Measurements from ENCODE around the gene POC1A.

The POC1A gene

GRCh38 chr3:52067046-52067445 lies 87.2 kb downstream of the POC1A start:
- no peak for DNase-seq (ENCODE audit: low spot score)
- ChIA-PET POLR2A (ENCODE audit: low non-redundant PET) (interaction anchor here (1.1 kb wide), 1 partner anchor 11 kb away, joined by 3 read pairs; the partner anchor contains the start of gene DUSP7), CTCF (no interaction called here)
- peak overlapping the region; percentile 100 for H3K27ac ChIP-seq
- TF ChIP-seq, protein P1, sequence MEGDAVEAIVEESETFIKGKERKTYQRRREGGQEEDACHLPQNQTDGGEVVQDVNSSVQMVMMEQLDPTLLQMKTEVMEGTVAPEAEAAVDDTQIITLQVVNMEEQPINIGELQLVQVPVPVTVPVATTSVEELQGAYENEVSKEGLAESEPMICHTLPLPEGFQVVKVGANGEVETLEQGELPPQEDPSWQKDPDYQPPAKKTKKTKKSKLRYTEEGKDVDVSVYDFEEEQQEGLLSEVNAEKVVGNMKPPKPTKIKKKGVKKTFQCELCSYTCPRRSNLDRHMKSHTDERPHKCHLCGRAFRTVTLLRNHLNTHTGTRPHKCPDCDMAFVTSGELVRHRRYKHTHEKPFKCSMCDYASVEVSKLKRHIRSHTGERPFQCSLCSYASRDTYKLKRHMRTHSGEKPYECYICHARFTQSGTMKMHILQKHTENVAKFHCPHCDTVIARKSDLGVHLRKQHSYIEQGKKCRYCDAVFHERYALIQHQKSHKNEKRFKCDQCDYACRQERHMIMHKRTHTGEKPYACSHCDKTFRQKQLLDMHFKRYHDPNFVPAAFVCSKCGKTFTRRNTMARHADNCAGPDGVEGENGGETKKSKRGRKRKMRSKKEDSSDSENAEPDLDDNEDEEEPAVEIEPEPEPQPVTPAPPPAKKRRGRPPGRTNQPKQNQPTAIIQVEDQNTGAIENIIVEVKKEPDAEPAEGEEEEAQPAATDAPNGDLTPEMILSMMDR (conservative IDR thresholded peaks at IDR 0.05; ENCODE audit: low read depth), result no peak

DNA sequence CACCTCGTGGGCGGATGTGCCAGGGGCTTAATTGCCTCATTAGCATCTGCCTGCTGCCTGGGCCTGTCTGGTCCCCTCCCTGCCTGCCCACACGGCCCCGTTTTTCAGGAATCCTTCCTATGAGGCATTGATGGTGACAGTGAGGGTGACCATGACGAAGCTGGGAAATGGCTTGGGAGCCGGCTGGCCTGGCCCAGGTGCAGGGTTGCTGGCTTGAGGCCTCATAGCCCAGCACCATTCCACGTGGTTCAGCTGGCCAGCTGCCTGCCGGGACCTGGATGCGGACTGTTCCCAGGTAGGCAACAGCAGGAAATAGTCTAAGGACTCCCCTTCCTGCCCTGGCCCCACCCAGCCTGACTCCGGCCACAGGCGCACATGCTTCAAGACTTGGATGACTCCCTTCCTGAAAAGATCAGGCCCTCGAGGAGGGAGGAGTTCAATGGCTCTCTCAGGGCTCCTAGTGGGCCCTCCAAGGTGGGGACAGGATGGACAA lies 88.9 kb downstream of the POC1A start:
- ChIA-PET CTCF (interaction anchor here (0.6 kb wide), 1 partner anchor 207 kb away, joined by 3 read pairs; no protein-coding TSS in a partner anchor), POLR2A (ENCODE audit: low non-redundant PET) (no interaction called here)
- TF ChIP-seq, protein P1 (conservative IDR thresholded peaks at IDR 0.05; ENCODE audit: low read depth), result no peak
- H3K27ac ChIP-seq, result peak overlapping the region; percentile 100
- peak; percentile 84 for DNase-seq (ENCODE audit: low spot score)

GRCh38 chr3:52064561-52064960 lies 89.7 kb downstream of the POC1A start:
- TF ChIP-seq, protein P1 (conservative IDR thresholded peaks at IDR 0.05; ENCODE audit: low read depth), result no peak
- peak overlapping the region; percentile 100 for H3K27ac ChIP-seq
- CTCF ChIA-PET, result no interaction called here
- DNase-seq (ENCODE audit: low spot score), result no peak
- POLR2A ChIA-PET (ENCODE audit: low non-redundant PET), result no interaction called here

DNA sequence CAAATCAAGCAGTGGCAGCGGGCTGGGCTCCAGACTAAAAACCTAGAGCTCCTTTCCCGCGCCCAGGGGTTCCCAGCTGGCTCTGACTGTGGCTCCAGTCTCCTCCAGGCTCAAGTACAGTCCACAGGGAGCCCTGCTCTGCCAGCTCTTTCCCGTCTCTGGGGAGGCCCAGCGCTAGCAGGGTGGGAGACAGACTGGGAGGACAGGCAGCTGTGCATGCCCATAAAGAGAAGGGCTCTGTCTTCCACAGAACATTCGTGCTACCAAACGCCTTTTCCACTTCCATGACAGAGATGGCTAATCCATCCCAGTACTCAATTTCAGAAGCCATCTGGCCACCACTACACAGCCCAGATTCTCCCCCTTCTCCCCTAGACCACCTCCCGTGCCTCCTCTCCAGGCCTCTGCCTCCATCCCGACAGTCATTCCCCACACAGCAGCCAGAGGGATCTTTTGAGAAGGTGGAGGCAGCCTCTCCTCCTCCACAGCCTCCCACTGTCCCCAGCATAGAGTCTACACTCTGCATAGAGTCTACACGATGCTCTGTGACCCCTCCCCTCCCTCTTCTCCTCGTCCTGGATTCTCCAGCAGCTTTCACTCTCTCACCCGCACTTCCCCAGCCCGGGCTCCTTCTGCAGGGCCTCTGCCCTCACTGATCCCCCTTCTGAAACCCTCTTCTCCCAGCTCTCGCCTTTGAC lies 91.0 kb downstream of the POC1A start:
- ChIA-PET POLR2A (ENCODE audit: low non-redundant PET) (interaction anchor here (0.6 kb wide), 1 partner anchor 90 kb away, joined by 7 read pairs; the partner anchor contains the start of gene ABHD14B), CTCF (interaction anchor here (0.7 kb wide), 1 partner anchor 9 kb away, joined by 4 read pairs; no protein-coding TSS in a partner anchor)
- no peak for DNase-seq (ENCODE audit: low spot score)
- H3K27ac ChIP-seq, result peak overlapping the region; percentile 100
- TF ChIP-seq, protein P1 (conservative IDR thresholded peaks at IDR 0.05; ENCODE audit: low read depth), result no peak

DNA sequence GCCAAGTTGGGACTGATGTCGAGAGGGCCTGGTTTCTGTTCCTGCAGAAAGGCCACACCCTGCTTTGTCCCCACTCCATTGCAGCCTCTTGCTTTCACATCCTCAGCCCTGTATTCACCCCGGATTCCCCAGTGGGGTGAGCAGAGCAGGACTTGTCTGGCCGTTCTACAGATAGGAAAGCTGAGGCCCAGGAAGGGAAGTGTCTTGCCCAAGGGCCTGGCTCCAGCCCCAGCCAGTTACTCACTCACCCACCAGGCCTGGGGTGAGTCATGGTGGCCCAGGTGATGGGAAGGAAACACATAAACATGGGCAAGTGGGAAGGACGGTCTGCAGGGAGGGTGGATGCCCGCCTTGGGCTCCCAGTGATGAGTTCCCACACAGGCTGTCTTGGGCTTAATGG lies 91.7 kb downstream of the POC1A start:
- ChIA-PET CTCF (interaction anchor here (1.0 kb wide), 1 partner anchor 9 kb away, joined by 4 read pairs; no protein-coding TSS in a partner anchor), POLR2A (ENCODE audit: low non-redundant PET) (no interaction called here)
- TF ChIP-seq, protein P1 (conservative IDR thresholded peaks at IDR 0.05; ENCODE audit: low read depth), result no peak
- peak; percentile 91 for DNase-seq (ENCODE audit: low spot score)
- H3K27ac ChIP-seq, result peak overlapping the region; percentile 100

- peak overlapping the region; percentile 100 for H3K27ac ChIP-seq
- CTCF ChIA-PET, result interaction anchor here (1.0 kb wide), 1 partner anchor 8 kb away, joined by 4 read pairs; no protein-coding TSS in a partner anchor
- POLR2A ChIA-PET (ENCODE audit: low non-redundant PET), result no interaction called here
- peak; percentile 12 for DNase-seq (ENCODE audit: low spot score)
- TF ChIP-seq, protein P1 (conservative IDR thresholded peaks at IDR 0.05; ENCODE audit: low read depth), result no peak
Measured at GRCh38 chr3:52061121-52061910, 92.9 kb downstream of the POC1A start.
